Testis (tissue), 2 donors: Measurements from ENCODE around the gene EGLN2.
A peak's percentile ranks its signal among the peaks of the same experiment; 100 is the strongest.
"Not testable (repeated sequence)": the region's sequence is repeated elsewhere in the genome, so short reads cannot be mapped to it uniquely, and the experiment has no call there.

Source experiments
- POLR2A ChIP-seq: fragments of 450-650 bp; IDR thresholded peaks from one replicate; pipeline ENCODE4 v1.6.1; 2017; ENCODE audit warnings: antibody characterized with exemption, mild to moderate bottlenecking, moderate library complexity
- TF ChIP-seq, protein P1 (sequence below), 3 experiments: fragments of 450-650 bp in 2 of 3; fragments of 200-600 bp in 1 of 3; sonication (generic) in 1 of 3; IDR thresholded peaks; one replicate each; pipeline ENCODE4 v1.5.1; 2016 to 2019; ENCODE audit warnings: antibody characterized with exemption in 3 of 3, mild to moderate bottlenecking in 2 of 3, moderate library complexity in 1 of 3

DNA sequence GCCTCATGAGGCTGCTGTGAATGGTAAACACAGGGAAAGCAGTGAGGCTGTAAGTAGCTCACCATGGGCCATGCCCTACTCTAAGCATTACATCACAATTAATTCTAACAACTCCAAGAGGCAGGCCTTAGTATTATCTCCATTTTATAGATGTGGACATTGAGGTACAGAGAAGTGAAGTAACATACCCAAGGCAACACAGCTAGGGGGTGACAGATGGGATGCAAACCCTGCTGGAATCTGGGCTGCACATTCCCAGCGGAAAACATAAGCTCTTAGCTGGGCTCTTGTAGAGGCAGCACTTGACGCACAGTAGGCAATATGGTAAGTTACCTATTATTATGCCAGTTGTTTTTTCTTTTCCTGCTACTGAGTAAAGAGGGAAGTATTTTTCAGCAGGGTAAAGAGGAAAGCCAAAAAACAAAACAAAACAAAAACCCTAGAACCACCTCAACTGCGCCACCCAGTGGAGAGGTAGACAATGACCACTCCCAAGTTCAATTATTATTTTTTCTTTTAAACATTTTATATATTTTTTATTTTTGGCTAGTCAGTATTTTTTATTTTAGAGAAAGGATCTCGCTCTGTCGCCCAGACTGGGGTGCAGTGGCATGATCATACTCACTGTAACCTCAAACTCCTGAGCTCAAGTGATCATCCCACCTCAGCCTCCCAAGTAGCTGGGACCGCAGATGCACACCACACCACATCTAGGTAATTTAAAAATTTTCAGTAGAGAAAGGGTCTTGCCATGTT lies 20.7 kb downstream of the EGLN2 start:
- TF ChIP-seq POLR2A = not testable (repeated sequence)
- TF ChIP-seq, protein P1, sequence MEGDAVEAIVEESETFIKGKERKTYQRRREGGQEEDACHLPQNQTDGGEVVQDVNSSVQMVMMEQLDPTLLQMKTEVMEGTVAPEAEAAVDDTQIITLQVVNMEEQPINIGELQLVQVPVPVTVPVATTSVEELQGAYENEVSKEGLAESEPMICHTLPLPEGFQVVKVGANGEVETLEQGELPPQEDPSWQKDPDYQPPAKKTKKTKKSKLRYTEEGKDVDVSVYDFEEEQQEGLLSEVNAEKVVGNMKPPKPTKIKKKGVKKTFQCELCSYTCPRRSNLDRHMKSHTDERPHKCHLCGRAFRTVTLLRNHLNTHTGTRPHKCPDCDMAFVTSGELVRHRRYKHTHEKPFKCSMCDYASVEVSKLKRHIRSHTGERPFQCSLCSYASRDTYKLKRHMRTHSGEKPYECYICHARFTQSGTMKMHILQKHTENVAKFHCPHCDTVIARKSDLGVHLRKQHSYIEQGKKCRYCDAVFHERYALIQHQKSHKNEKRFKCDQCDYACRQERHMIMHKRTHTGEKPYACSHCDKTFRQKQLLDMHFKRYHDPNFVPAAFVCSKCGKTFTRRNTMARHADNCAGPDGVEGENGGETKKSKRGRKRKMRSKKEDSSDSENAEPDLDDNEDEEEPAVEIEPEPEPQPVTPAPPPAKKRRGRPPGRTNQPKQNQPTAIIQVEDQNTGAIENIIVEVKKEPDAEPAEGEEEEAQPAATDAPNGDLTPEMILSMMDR (IDR thresholded peaks at IDR 0.05) = peak; percentile 83 to 94 (median 84)
